Stimulated activated CD4-positive, alpha-beta T cell treated with anti-CD3 and anti-CD28 coated beads, Interleukin-15, amount 100 ng/mL, for 24 hours (primary cell): ENCODE measurements around the gene MMEL1.

Experiments used
- DNase-seq: peaks from one replicate; pipeline ENCODE4 v3.0.0-alpha.2; 2020

Gene MMEL1

DNA sequence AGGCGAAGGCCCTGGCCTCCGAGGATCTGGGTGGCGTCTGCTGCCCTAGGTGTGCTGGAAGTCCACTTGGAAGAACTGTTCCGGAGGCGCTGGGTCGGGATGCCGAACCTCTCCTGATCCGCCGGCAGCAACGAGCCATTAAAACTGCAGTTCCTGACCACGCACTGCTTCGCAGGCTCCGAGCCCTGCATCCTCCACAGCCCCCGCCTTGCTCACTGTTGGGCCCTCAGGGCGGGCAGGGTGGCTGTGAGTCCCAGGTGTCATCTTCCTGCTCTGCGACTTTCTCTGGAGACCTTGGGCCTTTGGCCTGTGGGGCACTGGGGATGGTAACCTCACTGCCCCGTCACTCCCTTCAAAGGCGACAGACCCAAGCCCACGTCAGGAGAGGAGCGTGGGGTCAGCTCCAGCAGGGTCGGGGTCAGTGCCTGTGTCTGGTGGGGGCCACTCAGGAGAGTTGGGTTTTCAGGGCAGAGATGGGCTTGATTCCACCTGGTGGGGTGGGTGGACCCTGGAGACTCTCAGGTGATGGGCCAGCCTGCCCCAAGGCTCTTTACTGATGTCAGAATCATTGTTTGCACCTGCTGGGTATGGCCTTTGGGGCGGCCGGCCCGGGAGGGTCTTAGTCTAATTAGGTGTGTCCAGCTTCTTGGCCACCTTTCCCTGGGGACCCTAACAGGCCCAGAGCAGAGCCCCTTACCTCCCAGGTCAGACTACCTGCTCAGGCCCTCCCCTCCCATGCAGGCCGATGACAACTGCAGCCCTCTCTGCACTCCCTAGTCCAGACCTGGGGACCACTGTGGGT is 43.2 kb downstream of the MMEL1 start:
- no peak for DNase-seq

DNA sequence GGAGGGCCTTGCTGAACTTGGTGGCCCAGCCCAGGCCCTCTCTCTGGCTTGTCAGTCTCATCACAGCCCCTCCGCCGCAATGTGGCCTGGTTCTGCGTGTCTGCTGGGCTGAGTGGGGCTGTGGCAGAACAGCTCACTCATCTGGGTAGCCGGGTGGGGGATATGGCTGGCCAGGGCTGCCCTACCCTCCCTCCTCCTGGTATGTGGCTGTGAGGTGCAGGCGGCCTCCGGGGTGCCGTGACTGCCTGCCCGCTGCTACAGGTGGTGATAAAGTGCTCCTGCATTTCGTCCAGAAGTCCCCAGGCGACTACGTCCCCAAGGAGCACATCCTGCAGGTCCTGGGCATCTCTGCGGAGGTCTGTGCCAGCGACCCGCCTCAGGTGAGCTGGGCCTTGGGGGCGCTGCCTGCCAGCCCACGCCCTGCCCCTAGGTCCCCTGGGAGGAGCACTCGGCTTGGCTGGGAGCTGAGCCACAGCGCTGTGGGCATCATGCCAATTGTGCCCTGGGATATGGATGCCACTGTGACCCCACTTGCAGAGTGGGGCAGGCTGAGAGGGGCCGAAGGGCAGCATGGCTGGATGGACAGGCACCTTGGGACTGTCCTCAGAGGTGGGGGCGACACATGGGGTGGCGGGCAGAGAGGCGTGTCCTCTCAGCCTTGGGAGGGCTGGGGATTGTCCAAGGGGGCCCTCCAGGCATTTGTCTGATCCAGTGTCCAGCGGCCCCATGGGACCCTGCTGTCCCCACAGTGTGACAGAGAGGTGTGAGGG is 44.0 kb downstream of the MMEL1 start:
- no peak for DNase-seq

DNA sequence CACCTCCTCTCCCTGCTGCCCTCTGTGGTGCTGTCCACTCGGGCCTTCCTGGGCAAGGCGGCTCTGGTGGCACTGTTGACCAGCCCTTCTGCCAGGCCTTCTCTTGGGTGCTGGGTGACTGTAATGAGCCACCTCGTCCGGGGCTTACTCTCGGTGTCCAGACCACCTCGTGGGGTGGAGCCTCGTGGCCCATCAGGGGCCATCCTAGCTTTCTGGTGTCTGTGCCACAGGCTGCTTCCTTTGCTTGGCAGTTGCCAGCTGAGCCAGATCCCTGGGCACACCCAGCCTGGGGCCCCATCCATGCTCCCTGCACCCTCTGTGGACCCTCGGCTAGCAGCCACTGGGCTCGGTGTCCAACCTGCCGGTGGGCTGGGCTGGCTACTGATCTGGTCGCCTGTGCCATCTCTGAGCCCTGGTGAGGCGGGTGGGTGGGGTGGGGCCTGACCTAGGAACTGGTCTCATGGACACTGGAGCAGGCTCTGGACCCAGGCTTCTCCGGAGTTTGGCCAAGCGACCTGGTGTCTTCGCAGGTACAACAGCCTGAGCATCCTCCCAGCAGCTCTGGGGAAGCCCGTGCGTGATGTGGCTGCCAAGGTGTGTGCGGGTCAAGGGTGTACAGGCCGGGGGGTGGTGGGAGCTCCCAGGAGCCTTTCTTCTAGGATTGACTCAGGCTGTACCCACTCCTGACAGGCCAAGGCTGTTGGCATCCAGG is 44.8 kb downstream of the MMEL1 start:
- DNase-seq: no peak

DNA sequence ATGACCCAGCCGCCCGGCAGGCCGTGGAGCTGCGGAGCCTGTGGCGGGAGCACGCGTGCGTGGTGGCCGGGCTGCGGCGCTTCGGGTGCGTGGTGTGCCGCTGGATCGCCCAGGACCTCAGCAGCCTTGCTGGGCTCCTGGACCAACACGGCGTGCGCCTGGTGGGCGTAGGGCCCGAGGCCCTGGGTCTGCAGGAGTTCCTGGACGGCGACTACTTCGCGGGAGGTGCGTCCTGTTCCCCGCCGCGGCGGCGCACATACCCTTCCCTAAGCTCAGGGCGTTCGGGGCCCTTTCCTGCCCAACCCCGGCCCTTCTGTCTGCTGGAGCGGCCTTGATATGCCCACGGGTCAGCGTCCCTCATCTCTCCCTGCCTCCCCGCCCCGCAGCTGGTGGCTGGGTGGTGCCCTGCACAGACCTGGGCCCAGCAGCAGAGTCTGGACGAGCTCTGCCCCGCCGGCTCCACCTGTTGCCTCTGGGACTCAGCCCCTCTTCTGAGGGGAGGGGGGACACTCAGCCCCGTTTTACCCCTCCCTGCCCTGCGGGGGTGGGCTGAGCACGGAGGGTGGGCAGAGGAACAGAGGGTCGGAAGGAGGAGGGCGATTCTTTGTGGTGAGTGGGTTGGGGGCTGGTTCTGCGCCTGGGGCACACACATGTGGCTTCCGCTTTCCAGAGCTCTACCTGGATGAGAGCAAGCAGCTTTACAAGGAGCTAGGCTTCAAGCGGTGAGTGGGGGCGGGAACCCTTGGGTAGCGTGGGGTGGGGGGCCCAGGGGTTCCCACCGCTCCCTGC is 45.6 kb downstream of the MMEL1 start:
- DNase-seq: no peak

DNA sequence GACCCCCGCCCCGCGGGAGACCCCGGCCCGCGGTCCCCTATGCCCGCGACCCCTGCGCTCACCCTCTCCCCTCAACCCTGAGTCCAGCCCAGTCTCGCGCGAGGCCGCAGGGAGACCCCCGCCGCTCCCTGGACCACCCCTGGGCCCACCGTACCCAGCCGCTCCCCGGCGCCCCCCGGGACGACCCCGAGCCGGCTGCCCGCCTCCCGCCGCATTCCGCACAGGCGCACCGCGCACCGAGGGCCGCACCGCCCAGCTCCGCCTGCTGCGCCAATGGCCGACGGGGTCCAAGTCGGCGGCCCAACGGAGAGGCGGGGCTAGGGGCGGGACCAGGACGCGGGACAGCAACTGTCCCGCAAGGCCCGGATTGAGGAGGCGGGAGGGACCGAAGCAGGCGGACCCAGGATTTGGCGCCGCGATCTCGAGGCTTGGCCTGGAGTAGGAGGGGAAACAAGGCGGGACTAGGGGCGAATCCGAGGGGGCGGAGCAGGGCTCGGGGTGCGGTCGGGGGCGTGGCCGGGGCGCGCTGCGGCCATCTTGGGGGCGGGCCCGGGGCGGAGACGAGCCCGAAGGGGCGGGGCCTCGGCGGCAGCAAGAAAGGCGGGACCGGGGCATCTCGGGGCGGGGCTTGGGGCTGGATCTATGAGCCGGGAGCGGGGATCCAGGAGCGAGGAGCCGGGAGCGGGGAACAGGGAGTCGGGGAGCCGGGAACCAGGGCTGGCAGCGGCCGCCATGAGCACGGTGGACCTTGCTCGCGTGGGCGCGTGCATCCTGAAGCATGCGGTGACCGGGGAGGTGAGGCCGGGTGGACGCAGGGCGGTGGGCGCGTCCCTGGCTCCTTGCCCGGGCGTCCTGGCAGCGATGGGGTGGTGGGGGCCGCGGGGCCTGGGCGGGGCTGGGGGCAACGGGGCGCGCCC is 46.4 kb downstream of the MMEL1 start, which contains the start of gene PRXL2B:
Gene PRXL2B (plus strand): TSS at position 624 of the 917 bp plus-strand sequence. CDS start 109 bp downstream, at position 733.
- DNase-seq: peak; percentile 100

DNA sequence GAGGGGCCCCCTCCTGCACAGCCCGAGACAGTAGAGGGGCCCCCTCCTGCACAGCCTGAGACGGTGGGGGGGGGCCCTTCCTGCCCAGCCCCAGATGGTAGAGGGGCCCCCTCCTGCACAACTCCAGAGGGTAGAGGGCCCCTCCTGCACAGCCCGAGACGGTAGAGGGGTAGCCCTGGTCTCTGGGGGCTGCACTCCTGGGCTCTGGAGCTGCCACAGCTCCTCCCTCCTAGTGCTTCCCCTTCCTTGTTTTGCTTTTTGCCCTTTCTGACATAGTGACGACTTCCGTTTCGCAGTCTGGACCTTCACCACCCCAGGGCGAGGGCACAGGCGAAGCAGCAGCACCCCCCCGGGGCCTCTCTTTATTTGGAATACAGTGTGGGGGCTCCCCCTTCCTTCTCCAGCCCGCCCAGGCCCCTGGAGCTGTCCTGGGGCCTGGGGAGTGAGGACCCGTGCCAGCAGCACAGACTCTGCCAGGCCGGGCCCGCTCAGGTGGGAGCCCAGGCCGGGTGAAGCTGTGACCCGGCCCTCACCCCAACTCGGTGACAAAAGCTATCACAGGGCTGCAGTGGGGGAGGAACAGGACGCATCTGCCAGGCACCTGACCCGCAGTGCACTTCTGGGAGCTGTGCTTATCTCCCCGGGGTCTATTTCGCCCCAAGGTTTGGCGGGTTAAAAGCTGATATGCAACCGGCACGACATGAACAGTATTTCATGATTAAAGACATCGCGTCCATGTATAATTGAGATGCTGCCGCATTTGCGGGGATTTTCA is 47.3 kb downstream of the MMEL1 start:
- peak; percentile 78 for DNase-seq

DNA sequence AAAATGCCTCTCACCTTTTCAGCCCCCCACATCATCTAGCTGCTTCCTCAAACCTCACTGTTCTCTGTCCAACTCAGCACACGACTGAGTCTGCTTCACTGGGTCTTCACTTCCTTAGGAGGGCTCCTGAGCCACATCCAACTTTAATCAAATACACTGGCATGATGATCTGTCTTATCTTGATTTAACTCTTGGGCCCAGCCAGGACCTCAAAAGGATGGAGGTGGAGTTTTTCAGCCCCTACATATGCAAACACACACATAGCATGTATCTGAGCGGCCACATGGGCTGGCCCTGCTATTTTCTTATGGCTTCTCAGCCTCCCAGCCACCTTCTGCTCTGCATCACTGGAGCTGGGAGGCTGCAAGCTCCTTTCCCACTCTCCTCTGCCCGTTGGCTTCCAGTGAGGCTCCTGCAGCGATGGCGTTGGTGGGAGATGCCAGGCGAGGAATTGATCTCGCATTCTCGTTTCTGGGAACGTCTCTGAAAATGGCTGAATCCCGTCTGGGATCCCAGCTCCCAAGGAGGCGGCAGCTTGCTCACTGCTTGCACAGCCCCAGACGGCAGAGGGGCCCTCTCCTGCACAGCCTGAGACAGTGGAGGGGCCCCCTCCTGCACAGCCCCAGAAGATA is 48.0 kb downstream of the MMEL1 start:
- DNase-seq: no peak

DNA sequence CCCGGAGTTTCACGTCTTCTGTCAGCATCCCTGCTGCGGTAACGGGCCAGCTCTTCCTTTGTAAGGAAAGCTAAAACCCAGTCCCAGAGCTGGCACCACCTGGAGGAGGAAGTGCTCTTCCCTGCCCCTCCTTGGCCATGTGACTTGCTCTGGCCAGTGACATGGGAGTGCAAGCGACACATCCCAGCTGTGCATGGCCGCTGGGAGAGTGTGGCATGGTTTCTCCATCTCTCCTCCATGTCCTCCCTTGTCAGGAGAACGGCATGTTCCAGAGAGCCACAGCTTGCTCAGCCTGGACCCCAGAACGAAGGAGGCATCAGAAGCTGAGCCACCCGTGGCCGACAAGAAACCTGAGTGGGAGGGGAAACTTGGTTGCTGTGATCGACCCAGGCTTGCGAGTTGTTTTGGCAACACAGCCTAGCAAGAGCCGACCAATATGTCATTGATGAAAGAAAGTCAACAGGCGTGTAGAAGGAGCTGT is 48.9 kb downstream of the MMEL1 start:
- DNase-seq: no peak

DNA sequence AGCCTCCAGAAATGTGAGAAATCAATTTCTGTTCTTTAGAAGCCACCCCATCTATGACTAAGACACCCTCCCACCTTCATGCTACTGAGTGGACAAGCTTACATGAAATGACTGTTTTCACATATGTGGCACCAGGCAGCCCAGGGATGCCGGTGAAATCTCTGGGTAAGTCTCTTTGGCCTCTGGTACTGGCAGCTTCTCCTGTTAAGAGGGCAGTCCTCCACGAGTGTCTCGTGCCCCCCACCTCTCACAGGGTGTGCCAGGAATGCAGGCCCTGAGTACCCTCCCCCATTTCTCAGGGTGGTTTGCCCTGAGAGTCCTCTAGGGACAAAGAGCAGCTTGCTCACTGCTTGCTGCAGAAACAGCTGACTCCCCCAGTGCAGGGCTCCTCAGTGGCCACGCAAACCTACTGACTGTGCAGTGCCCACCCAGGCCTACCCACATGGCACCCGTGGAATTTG is 49.5 kb downstream of the MMEL1 start:
- DNase-seq: peak; percentile 41

DNA sequence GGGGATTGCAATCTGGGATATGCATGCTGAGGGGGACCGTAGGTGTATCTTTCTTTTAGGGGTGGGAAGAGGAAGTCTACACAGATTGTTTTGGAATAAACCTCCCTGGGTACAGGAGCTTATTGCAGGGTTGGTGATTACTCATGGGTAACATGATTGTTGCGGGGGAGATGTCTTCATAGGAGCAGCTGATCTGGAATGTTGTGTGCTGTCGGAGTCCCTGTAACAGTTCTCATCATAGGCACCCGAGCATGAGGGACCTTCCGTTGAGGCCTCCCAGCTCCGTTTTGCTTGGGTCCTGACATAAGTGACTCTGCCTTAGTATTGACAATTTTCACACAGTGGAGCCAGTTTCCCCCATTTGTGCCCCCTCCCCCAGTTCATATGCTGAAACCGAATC is 50.4 kb downstream of the MMEL1 start:
- no peak for DNase-seq

DNA sequence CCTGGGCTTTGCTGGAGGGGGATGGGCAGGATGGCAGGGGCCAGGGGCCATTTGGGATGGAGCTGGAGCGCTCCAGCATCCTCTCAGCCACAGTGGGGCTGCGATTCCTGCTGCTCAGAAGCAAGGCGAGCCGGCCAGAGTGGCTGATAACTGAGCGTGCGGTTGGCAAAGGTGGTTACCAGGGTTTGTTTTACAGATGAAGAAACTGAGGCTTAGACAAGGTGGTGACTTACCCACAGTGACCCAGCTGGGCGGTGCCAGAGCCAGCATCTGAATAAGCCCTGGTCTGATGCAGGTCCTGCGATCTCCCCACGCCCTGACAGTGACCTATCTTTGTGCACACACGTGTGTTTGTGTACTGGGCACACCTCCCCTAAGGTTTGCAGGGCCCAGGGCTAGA is 52.1 kb downstream of the MMEL1 start:
- DNase-seq: no peak

DNA sequence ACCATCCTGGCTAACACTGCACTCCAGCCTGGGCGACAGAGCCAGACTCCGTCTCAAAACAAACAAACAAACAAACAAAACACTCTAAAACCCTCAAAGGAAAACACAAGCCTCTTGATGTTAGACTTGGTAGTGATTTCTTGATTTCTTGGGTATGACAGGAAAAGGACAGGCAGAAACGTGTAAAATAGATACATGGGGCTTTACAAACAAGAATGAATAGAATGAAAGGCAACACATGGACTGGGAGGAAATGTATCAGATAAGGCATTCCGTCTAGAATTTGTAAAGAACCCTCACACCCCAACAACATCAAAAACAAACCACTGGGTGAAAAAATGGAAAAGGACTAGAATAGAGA is 54.1 kb downstream of the MMEL1 start:
- no peak for DNase-seq

DNA sequence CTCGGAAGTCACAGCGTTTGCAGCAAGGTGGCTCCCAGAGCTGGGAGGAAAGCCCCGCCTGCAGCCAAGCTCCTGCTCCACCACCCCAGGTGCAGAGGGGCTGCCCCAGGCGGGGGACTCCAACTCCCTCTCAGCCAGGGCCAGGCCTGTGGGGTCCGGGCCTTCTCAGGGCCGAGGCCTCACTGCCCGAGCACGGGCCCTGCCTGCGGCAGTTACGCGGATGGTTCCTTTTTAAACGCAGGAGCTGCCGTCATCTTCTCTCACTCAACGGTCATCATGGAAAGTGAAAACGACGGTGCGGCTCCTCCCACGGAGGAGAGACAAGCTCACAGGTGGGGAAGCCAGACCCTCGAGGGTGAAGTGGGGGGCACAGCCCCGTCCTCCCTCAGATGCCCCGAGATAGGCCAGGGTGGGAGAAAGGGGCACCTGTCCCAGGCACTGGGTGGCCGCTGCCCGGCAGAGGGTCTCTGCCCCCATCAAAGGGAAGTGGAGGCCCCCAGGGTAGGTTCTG is 55.2 kb downstream of the MMEL1 start:
- peak; percentile 59 for DNase-seq

DNA sequence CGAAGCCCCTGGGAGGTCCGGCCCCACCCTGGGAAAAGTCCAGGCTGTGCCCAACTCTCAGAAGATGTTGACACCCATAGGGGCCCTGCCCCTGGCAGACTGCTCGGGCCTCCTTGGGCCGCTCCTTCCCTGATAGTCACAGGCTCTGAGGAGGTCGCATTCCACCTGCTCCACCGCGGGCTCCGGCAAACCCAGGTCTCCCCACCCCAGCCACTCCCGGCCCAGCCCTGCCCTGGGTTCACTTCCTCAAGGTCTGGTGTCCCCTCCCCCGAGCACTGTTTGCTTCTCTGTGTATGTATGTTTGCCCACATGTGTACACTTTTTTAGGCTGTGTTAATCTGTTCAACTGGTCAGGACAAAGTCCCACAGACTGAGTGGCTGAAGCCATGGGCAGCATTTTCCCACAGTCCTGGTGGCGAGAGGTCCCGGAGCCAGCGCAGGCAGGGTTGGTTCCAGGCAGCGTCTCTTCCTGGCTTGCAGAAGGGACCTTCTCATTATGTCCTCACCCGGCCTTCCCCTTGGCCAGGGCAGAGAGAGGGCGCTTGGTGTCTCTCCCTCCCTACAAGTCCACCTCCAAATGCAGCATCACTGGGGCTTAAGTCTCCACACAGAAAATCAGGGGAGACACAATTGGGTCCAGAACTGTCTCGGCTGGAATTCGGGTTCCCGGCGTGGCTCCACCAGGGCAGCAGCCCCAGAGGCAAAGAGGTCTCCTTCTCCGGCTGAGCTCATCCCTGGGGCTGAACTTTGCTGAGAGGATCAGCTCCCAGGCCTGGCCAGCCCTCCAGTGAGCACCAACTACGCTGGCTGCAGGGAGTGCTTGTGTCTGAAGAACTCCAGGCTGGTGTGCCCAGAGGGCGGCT is 56.8 kb downstream of the MMEL1 start:
- DNase-seq: no peak

DNA sequence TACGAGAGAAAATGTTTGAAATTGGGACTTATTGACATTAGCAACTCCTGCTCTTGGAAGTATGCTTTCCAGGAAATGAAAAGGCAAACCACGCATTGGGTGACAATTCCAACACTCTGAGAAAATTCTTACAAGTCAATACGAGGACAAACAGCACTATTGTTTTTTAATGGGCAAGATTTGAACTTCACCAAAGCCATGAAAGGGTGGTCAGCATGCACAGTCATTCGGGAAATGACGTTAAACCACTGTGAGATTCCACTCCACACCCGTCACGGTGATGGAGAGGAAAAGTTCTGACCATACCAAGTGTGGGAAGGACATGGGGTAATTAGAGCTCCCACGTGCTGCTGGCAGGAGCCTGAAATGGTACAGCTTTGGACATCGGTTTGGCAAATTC is 58.5 kb downstream of the MMEL1 start:
- no peak for DNase-seq

DNA sequence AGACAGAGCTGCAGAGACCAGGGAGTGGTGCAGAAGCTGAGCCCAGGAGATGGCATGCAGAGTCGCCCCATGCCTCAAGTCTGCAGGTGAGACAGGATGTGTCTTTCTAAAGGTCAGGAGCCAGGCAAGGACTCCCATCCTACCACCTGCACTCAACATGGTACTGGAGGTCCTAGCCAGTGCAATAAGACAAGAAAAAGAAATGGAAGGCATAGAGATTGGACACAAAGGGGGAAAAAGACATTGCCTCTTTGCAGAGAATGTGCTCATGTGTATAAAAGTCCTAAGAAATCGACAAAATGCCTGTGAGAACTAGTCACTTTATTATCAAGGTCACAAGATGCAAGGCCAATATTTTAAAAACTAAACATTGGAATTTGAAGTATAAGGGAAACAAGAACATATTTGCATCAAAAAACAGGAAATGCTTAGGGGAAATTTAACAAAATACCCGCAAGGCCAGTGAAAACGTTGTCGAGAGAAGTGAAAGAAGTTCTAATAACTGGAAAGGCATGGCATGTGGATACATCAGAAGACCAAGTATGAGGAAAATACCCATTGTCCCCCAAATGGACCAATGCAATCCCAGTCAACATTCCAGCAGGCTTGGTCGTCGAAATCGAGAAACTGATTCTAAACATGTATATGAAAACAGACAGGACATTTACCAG is 59.4 kb downstream of the MMEL1 start:
- DNase-seq: no peak

DNA sequence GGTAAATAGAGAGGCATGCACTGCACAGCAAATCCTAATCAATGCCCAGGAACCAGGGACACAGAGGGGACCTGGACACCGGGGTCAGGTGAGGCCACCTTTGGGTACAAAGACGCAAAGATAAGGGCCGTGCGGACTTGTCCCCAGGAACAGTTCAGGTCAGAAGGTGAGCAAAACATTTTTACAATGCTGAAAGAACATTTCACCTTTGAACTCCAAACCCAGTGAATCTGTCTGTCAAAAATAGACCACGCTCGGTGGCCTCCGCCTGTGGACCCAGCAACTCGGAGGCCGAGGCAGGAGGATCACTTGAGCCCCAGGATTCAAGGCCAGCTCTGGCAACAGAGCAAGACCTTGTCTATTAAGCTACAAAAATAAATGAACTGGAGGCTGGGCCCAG is 61.5 kb downstream of the MMEL1 start:
- no peak for DNase-seq

DNA sequence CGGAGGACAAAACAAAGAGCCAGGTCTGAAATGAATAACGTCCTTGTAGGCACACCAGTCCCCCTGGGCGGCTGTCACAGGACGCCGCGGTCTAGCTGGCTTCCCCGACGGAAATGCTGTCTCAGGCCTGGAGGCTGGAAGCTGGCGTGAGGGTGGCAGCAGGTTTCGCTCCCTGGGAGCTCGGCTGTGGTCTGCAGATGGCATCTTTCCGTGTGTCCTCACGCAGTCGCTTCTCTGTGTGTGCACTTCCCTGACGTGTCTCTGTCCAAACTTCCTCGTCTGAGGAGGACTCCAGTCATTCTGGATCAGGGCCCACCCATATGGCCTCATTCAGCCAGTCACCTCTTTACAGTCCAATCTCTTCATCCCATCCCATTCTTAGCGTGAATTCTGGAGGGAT is 62.5 kb downstream of the MMEL1 start:
- DNase-seq: no peak
